ENCODE data around the gene MYO1G.

DNA sequence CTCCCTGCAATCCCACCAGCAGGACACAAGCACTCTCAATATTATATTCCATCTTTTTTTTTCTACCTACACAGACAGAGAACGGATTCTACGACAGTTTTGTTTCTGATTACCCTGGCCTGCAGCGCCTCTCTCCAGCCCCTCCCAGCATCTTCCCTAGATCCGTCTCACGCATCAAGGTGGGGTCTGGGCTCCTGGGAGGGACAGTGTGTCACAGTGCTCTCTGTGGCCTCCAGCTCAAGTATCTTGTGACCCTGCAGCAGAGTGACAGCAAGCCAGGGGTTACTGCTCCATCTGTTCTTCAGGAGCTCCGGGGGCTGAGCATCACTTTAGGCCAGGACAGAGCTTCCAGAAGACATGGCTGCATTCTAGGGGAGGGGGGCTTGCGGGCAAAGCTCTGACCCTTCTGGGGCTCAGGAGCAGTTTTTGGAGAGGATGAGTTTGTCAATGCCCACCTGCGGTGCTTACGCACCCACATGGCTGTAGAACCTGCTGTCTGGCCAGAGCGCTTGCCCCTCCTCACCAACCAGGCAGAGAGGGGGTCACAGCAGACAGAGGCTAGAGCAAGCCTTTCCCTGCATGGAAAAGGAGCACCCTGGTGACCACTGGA lies 22.6 kb downstream of the MYO1G start:
- no peak for TF ChIP-seq CTCF (IDR thresholded peaks at IDR 0.05)
- no peak for TF ChIP-seq POLR2A (IDR thresholded peaks at IDR 0.05)

All from adrenal gland (tissue), 5 donors.